Activated CD8-positive, alpha-beta T cell treated with anti-CD3 and anti-CD28 coated beads for 36 hours (primary cell): ENCODE measurements around the gene NMUR2. TPM values are rescaled to one million over a fixed set of nuclear protein-coding genes. Genes with fewer than 3 reads are reported as not detected.

Experiments
- ATAC-seq: fragments of 200-7000 bp; cut with Tn5 transposase; one replicate; pipeline ENCODE4 v1.10.0; 2021; ENCODE audit warnings: mild to moderate bottlenecking, moderate library complexity
- CTCF ChIA-PET: fragments of 350-600 bp; sonication (Branson Sonifier 250); formaldehyde crosslinking; loops from one replicate; lab custom pipeline; 2021; ENCODE audit warnings: antibody characterized with exemption; lab: Charles Lee
- POLR2A ChIA-PET: fragments of 350-600 bp; sonication (Branson Sonifier 250); formaldehyde crosslinking; loops from one replicate; lab custom pipeline; 2021; ENCODE audit warnings: antibody characterized with exemption; lab: Charles Lee
- DNase-seq: peaks from one replicate; pipeline ENCODE4 v3.0.0-alpha.2; 2020
- H3K27ac Mint-ChIP-seq: one replicate; pipeline ENCODE4 v1.8.0; 2021; ENCODE audit warnings: mild to moderate bottlenecking, mixed read lengths
- H3K27me3 Mint-ChIP-seq: one replicate; pipeline ENCODE4 v1.8.0; 2021; ENCODE audit warnings: mixed read lengths
- H3K36me3 Mint-ChIP-seq: one replicate; pipeline ENCODE4 v1.8.0; 2021; ENCODE audit warnings: low read depth, mixed read lengths
- H3K4me1 Mint-ChIP-seq: one replicate; pipeline ENCODE4 v1.8.0; 2021; ENCODE audit warnings: low read depth, mixed read lengths
- H3K4me3 Mint-ChIP-seq: one replicate; pipeline ENCODE4 v1.8.0; 2021; ENCODE audit warnings: mild to moderate bottlenecking, moderate library complexity, mixed read lengths
- H3K9me3 Mint-ChIP-seq: one replicate; pipeline ENCODE4 v1.8.0; 2021; ENCODE audit warnings: mixed read lengths
- intact Hi-C: fragments of 100-400 bp; cut with micrococcal nuclease; formaldehyde crosslinking; loops from one replicate; pipeline ENCODE4 v1.10.0; 2022
- total RNA-seq, 2 experiments: library from RNA; stranded (reverse); gene quantifications; one replicate each; pipeline ENCODE4 v1.2.3, GENCODE V29; 2021
- TF ChIP-seq, protein P1 (sequence below): fragments of 200-600 bp; IDR thresholded peaks from one replicate; pipeline ENCODE4 v1.8.0; 2022; ENCODE audit warnings: antibody characterized with exemption, mild to moderate bottlenecking

The NMUR2 gene
- not detected for total RNA-seq

DNA sequence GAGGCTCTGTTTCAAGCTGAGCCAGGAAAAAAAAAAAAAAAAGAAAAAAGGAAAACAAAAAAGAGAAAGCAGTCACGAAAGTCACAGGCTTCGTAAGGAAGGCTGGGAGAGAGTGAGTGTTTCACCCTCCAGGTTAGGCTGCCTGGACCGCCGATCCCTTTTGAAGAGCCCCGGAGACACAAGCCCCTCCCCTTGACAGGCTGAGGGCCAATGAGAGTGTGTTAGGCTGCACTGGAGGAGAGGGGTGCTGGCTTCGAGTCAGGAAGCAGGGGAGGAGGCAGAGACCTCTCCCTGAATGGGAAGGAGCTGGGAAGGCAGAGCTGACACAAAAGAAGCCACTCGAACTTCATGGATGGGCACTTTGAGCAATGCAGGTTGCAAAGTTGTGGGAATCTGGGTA, at the start of gene NMUR2:
TSS of gene NMUR2 (minus strand) at position 135 of the 400 bp plus-strand sequence. CDS start 166 bp downstream, outside the sequence.
- H3K27me3 Mint-ChIP-seq, result peaks cover 1% of the 10 kb centered on the region
- POLR2A ChIA-PET, result no interaction called here
- TF ChIP-seq, protein P1, sequence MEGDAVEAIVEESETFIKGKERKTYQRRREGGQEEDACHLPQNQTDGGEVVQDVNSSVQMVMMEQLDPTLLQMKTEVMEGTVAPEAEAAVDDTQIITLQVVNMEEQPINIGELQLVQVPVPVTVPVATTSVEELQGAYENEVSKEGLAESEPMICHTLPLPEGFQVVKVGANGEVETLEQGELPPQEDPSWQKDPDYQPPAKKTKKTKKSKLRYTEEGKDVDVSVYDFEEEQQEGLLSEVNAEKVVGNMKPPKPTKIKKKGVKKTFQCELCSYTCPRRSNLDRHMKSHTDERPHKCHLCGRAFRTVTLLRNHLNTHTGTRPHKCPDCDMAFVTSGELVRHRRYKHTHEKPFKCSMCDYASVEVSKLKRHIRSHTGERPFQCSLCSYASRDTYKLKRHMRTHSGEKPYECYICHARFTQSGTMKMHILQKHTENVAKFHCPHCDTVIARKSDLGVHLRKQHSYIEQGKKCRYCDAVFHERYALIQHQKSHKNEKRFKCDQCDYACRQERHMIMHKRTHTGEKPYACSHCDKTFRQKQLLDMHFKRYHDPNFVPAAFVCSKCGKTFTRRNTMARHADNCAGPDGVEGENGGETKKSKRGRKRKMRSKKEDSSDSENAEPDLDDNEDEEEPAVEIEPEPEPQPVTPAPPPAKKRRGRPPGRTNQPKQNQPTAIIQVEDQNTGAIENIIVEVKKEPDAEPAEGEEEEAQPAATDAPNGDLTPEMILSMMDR, result no peak
- ATAC-seq (no peak), DNase-seq (no peak)
- H3K4me3 Mint-ChIP-seq, result no peak within 1 kb of the TSS
- H3K36me3 Mint-ChIP-seq, result no peaks in the 10 kb centered on the region
- no peaks in the 10 kb centered on the region for H3K4me1 Mint-ChIP-seq
- H3K9me3 Mint-ChIP-seq, result peaks cover 1% of the 10 kb centered on the region
- H3K27ac Mint-ChIP-seq, result no peak within 1 kb of the TSS
- CTCF ChIA-PET, result no interaction called here
- intact Hi-C loops, result no loop called here

DNA sequence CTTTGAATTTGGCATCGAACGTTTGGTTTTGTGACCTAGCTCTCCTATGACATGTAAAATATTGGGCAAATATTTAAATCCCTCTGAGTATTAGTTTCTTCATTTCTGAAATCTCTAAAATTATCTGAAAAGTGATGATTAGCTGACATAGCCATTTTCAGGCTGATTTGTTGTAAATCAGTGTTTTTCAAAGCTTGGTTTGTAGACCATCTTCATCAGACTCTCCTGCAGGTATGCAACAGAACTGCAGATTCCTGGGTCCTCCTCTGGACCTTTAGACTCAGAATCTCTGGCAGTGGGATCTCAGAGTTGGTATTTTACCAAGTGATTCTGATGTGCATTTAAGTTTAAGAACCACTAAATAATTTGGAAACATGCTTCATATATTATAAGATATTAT, 38.9 kb upstream of the NMUR2 start:
- TF ChIP-seq, protein P1, result no peak

DNA sequence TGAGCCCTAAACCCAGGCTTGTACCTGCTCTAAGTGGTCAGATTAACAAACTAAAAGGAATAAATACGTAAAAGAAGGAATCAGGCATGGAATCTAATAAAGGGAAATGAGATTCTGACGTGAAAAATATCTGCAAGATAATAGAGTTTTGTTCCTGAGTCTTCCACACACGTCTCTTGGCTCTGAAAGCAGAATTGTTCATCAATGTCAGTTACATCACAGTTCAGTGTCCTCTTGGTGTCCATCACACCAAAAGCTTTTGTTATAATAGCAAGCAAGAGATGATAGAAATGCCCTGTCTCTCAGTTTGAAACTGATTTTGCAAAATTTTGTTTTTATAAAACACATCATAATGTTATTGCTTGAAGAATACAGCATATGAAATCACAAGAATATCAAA, 34.7 kb upstream of the NMUR2 start:
- no peak for ATAC-seq
- intact Hi-C loops, result no loop called here

More for the DNA sequence above, 38.9 kb upstream of the NMUR2 start:
- no peaks in the 10 kb centered on the region for H3K4me1 Mint-ChIP-seq
- H3K36me3 Mint-ChIP-seq, result no peaks in the 10 kb centered on the region
- ATAC-seq (no peak), DNase-seq (no peak)
- POLR2A ChIA-PET, result no interaction called here
- intact Hi-C loops, result no loop called here
- no peaks in the 10 kb centered on the region for H3K9me3 Mint-ChIP-seq
- no peaks in the 10 kb centered on the region for H3K27me3 Mint-ChIP-seq
- H3K4me3 Mint-ChIP-seq, result no peak overlapping the region
- CTCF ChIA-PET, result no interaction called here
- no peak overlapping the region for H3K27ac Mint-ChIP-seq

GRCh38 chr5:152437866-152438265, 32.8 kb upstream of the NMUR2 start:
- H3K27me3 Mint-ChIP-seq, result no peaks in the 10 kb centered on the region
- ChIA-PET CTCF (no interaction called here), POLR2A (no interaction called here)
- H3K36me3 Mint-ChIP-seq, result no peaks in the 10 kb centered on the region
- TF ChIP-seq, protein P1, result no peak
- ATAC-seq (no peak), DNase-seq (no peak)
- H3K9me3 Mint-ChIP-seq, result no peaks in the 10 kb centered on the region
- H3K4me1 Mint-ChIP-seq, result no peaks in the 10 kb centered on the region
- intact Hi-C loops, result no loop called here
- H3K27ac Mint-ChIP-seq, result no peak overlapping the region
- no peak overlapping the region for H3K4me3 Mint-ChIP-seq

More for the DNA sequence above, 34.7 kb upstream of the NMUR2 start:
- POLR2A ChIA-PET, result no interaction called here
- no peaks in the 10 kb centered on the region for H3K36me3 Mint-ChIP-seq
- no peak overlapping the region for H3K27ac Mint-ChIP-seq
- no peaks in the 10 kb centered on the region for H3K9me3 Mint-ChIP-seq
- CTCF ChIA-PET, result no interaction called here
- no peak for DNase-seq
- H3K4me1 Mint-ChIP-seq, result no peaks in the 10 kb centered on the region
- no peak overlapping the region for H3K4me3 Mint-ChIP-seq
- H3K27me3 Mint-ChIP-seq, result no peaks in the 10 kb centered on the region
- TF ChIP-seq, protein P1, result no peak

DNA sequence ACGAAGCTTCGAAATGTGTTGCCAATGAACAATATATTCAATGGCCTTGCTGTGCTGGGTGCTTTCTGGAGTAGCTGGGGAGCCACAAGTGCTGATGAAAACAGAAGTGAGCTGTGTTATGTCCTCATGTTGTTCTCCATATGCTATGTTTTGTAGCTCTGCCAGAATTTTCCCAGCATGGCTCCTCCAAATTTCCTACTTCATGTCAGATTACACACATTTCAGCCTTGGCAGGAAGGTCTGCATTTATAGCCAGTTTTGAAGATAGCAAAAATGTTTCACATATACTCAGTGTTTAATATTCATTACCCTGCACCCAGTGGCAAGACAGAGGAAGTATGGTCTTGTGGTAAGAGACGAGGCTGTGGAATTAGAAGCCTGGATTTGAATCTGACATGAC, 22.6 kb upstream of the NMUR2 start:
- CTCF ChIA-PET, result no interaction called here
- H3K27ac Mint-ChIP-seq, result no peak overlapping the region
- H3K4me1 Mint-ChIP-seq, result no peaks in the 10 kb centered on the region
- intact Hi-C loops, result no loop called here
- ATAC-seq (no peak), DNase-seq (no peak)
- H3K36me3 Mint-ChIP-seq, result no peaks in the 10 kb centered on the region
- H3K4me3 Mint-ChIP-seq, result no peak overlapping the region
- peaks cover 1% of the 10 kb centered on the region for H3K27me3 Mint-ChIP-seq
- no peaks in the 10 kb centered on the region for H3K9me3 Mint-ChIP-seq
- POLR2A ChIA-PET, result no interaction called here
- TF ChIP-seq, protein P1, result no peak
